Karpas-422 (cell line): ENCODE data around the gene LRRC8C. TPM values are rescaled to one million over a fixed set of nuclear protein-coding genes. Genes with fewer than 3 reads are reported as not detected.

Source experiments
- DNase-seq: peaks from one replicate; pipeline ENCODE4 v3.0.0-alpha.2; 2015
- H2AFZ ChIP-seq: fragments of 200-600 bp; sonication (generic); 2 replicates; pipeline ENCODE4 v1.6.1; 2014; ENCODE audit warnings: antibody characterized with exemption, low read length, mixed read lengths
- H3K27ac ChIP-seq: fragments of 200-600 bp; sonication (generic); 2 replicates; pipeline ENCODE4 v1.5.1; 2014; ENCODE audit warnings: mild to moderate bottlenecking, low read length, moderate library complexity
- H3K27me3 ChIP-seq: fragments of 200-600 bp; sonication (generic); 2 replicates; pipeline ENCODE4 v1.6.1; 2014; ENCODE audit warnings: low read length, mixed read lengths
- H3K36me3 ChIP-seq: fragments of 200-600 bp; sonication (generic); 2 replicates; pipeline ENCODE4 v1.6.1; 2014; ENCODE audit warnings: low read length, mixed read lengths; ENCODE audit not compliant: insufficient read depth
- H3K4me1 ChIP-seq: fragments of 200-600 bp; sonication (generic); 2 replicates; pipeline ENCODE4 v1.6.1; 2014; ENCODE audit warnings: mild to moderate bottlenecking, low read length, mixed read lengths
- H3K4me2 ChIP-seq: fragments of 200-600 bp; sonication (generic); 2 replicates; pipeline ENCODE4 v1.6.1; 2014; ENCODE audit warnings: low read length, low read depth, mild to moderate bottlenecking; ENCODE audit not compliant: poor library complexity, severe bottlenecking
- H3K4me3 ChIP-seq: fragments of 200-600 bp; sonication (generic); 2 replicates; pipeline ENCODE4 v1.5.1; 2014; ENCODE audit warnings: mild to moderate bottlenecking, antibody characterized with exemption, low read length, mixed read lengths
- H3K79me2 ChIP-seq: fragments of 200-600 bp; sonication (generic); 2 replicates; pipeline ENCODE4 v1.6.1; 2014; ENCODE audit warnings: mild to moderate bottlenecking, low read length, mixed read lengths
- H3K9ac ChIP-seq: fragments of 200-600 bp; sonication (generic); 2 replicates; pipeline ENCODE4 v1.6.0; 2014; ENCODE audit warnings: low read length
- H3K9me2 ChIP-seq: fragments of 200-600 bp; sonication (generic), shearing (Covaris generic); replicated peaks from 2 replicates; pipeline ENCODE4 v1.6.0; 2014; ENCODE audit warnings: mild to moderate bottlenecking, low read length, moderate library complexity; ENCODE audit not compliant: insufficient read depth
- H3K9me3 ChIP-seq: fragments of 300-700, 200-600 bp; sonication (generic); 2 replicates; pipeline ENCODE4 v1.6.1; 2014; ENCODE audit warnings: low read length, mixed read lengths
- H4K20me1 ChIP-seq: fragments of 200-600 bp; sonication (generic); 2 replicates; pipeline ENCODE4 v1.6.1; 2014; ENCODE audit warnings: mild to moderate bottlenecking, antibody characterized with exemption, low read length, low read depth; ENCODE audit not compliant: insufficient read depth
- total RNA-seq: library from RNA; depleted of rRNA; stranded (reverse); fragments of >200 nt; shearing (Covaris generic); gene quantifications from 2 replicates; pipeline ENCODE4 v1.2.3, GENCODE V29; 2014; ENCODE audit warnings: low replicate concordance

LRRC8C gene
- total RNA-seq, 1 experiment from 2014 or later, result 8.3 TPM

GRCh38 chr1:89688607-89689006 lies 55.7 kb downstream of the LRRC8C start:
- no peaks in the 10 kb centered on the region for H3K27me3 ChIP-seq
- H3K27ac ChIP-seq, result no peak overlapping the region
- no peak overlapping the region for H3K4me2 ChIP-seq
- no peaks in the 10 kb centered on the region for H3K9me3 ChIP-seq
- H3K9ac ChIP-seq, result no peak overlapping the region
- no peak overlapping the region for H2AFZ ChIP-seq
- H3K79me2 ChIP-seq, result no peaks in the 10 kb centered on the region
- peaks cover 18% of the 10 kb centered on the region for H3K4me1 ChIP-seq
- H3K36me3 ChIP-seq, result no peaks in the 10 kb centered on the region
- H3K9me2 ChIP-seq, result no peaks in the 10 kb centered on the region
- no peaks in the 10 kb centered on the region for H4K20me1 ChIP-seq
- no peak for DNase-seq
- no peak overlapping the region for H3K4me3 ChIP-seq

- H3K79me2 ChIP-seq, result no peaks in the 10 kb centered on the region
- H2AFZ ChIP-seq, result no peak overlapping the region
- H3K9ac ChIP-seq, result no peak overlapping the region
- peaks cover 22% of the 10 kb centered on the region for H3K4me1 ChIP-seq
- no peak overlapping the region for H3K4me3 ChIP-seq
- no peaks in the 10 kb centered on the region for H3K9me3 ChIP-seq
- no peaks in the 10 kb centered on the region for H3K9me2 ChIP-seq
- no peaks in the 10 kb centered on the region for H3K36me3 ChIP-seq
- H4K20me1 ChIP-seq, result no peaks in the 10 kb centered on the region
- H3K27ac ChIP-seq, result no peak overlapping the region
- DNase-seq, result no peak
- H3K4me2 ChIP-seq, result no peak overlapping the region
- H3K27me3 ChIP-seq, result no peaks in the 10 kb centered on the region
Observed at GRCh38 chr1:89689234-89689633, 56.3 kb downstream of the LRRC8C start.

- Histone ChIP-seq H3K9me2 (no peaks in the 10 kb centered on the region), H3K4me2 (no peak overlapping the region), H4K20me1 (no peaks in the 10 kb centered on the region), H2AFZ (no peak overlapping the region), H3K4me3 (no peak overlapping the region), H3K27me3 (no peaks in the 10 kb centered on the region), H3K36me3 (no peaks in the 10 kb centered on the region), H3K9me3 (no peaks in the 10 kb centered on the region), H3K4me1 (peaks cover 24% of the 10 kb centered on the region), H3K79me2 (no peaks in the 10 kb centered on the region), H3K27ac (no peak overlapping the region), H3K9ac (no peak overlapping the region)
- no peak for DNase-seq
Observed at GRCh38 chr1:89690595-89690994, 57.7 kb downstream of the LRRC8C start.

- Histone ChIP-seq H3K4me1 (peaks cover 24% of the 10 kb centered on the region), H3K79me2 (no peaks in the 10 kb centered on the region), H3K9me2 (no peaks in the 10 kb centered on the region), H3K36me3 (no peaks in the 10 kb centered on the region), H3K4me3 (no peak overlapping the region), H2AFZ (no peak overlapping the region), H3K4me2 (peak overlapping the region; percentile 24), H3K27ac (peak overlapping the region; percentile 52), H3K9me3 (no peaks in the 10 kb centered on the region), H3K27me3 (no peaks in the 10 kb centered on the region), H4K20me1 (no peaks in the 10 kb centered on the region), H3K9ac (no peak overlapping the region)
- DNase-seq, result peak; percentile 75
Observed at GRCh38 chr1:89692601-89693521, 59.9 kb downstream of the LRRC8C start.

GRCh38 chr1:89695847-89696246 lies 62.9 kb downstream of the LRRC8C start:
- Histone ChIP-seq H3K4me1 (peaks cover 24% of the 10 kb centered on the region), H3K27ac (no peak overlapping the region), H3K4me2 (no peak overlapping the region), H3K36me3 (no peaks in the 10 kb centered on the region), H3K27me3 (no peaks in the 10 kb centered on the region), H3K9ac (no peak overlapping the region), H3K9me2 (no peaks in the 10 kb centered on the region), H2AFZ (no peak overlapping the region), H3K79me2 (no peaks in the 10 kb centered on the region), H3K9me3 (no peaks in the 10 kb centered on the region), H4K20me1 (no peaks in the 10 kb centered on the region), H3K4me3 (no peak overlapping the region)
- DNase-seq, result no peak

GRCh38 chr1:89697383-89697782 lies 64.5 kb downstream of the LRRC8C start:
- peaks cover 23% of the 10 kb centered on the region for H3K4me1 ChIP-seq
- H3K79me2 ChIP-seq, result no peaks in the 10 kb centered on the region
- no peak overlapping the region for H3K27ac ChIP-seq

GRCh38 chr1:89698020-89698560 lies 65.2 kb downstream of the LRRC8C start:
- Histone ChIP-seq H4K20me1 (no peaks in the 10 kb centered on the region), H3K9ac (no peak overlapping the region), H2AFZ (no peak overlapping the region), H3K9me3 (no peaks in the 10 kb centered on the region), H3K27me3 (no peaks in the 10 kb centered on the region), H3K4me1 (peaks cover 16% of the 10 kb centered on the region), H3K4me3 (no peak overlapping the region), H3K27ac (no peak overlapping the region), H3K36me3 (no peaks in the 10 kb centered on the region), H3K4me2 (no peak overlapping the region), H3K9me2 (no peaks in the 10 kb centered on the region), H3K79me2 (no peaks in the 10 kb centered on the region)
- DNase-seq, result no peak

More at GRCh38 chr1:89697383-89697782, 64.5 kb downstream of the LRRC8C start:
- no peaks in the 10 kb centered on the region for H3K9me3 ChIP-seq
- H3K4me2 ChIP-seq, result no peak overlapping the region
- no peaks in the 10 kb centered on the region for H3K36me3 ChIP-seq
- no peaks in the 10 kb centered on the region for H3K9me2 ChIP-seq
- H3K4me3 ChIP-seq, result no peak overlapping the region
- no peak overlapping the region for H3K9ac ChIP-seq
- no peaks in the 10 kb centered on the region for H4K20me1 ChIP-seq
- no peak overlapping the region for H2AFZ ChIP-seq
- no peak for DNase-seq
- H3K27me3 ChIP-seq, result no peaks in the 10 kb centered on the region

- Histone ChIP-seq H2AFZ (no peak overlapping the region), H3K9me2 (no peaks in the 10 kb centered on the region), H3K79me2 (no peaks in the 10 kb centered on the region), H3K27ac (no peak overlapping the region), H3K4me2 (no peak overlapping the region), H3K4me1 (peaks cover 11% of the 10 kb centered on the region), H3K4me3 (no peak overlapping the region), H3K27me3 (no peaks in the 10 kb centered on the region), H3K36me3 (no peaks in the 10 kb centered on the region), H3K9me3 (no peaks in the 10 kb centered on the region), H3K9ac (no peak overlapping the region), H4K20me1 (no peaks in the 10 kb centered on the region)
- DNase-seq, result no peak
Observed at GRCh38 chr1:89698624-89699023, 65.7 kb downstream of the LRRC8C start.
